DND-41 (cell line): ENCODE measurements around the gene SH3GLB2.

Experiments
- ATAC-seq: fragments of 200-7000 bp; cut with Tn5 transposase; 3 replicates; pipeline ENCODE4 v1.9.1; 2021; ENCODE audit warnings: low read depth; ENCODE audit not compliant: insufficient read depth
- DNase-seq: peaks from one replicate; pipeline ENCODE4 v3.0.0-alpha.2; 2020
- H2AFZ ChIP-seq: 2 replicates; pipeline ENCODE4 v1.6.0; 2012; ENCODE audit warnings: low read depth, low read length
- H3K27ac ChIP-seq: 2 replicates; pipeline ENCODE4 v1.5.1; 2012; ENCODE audit warnings: low read length, inconsistent platforms
- H3K27me3 ChIP-seq: fragments of 200-600 bp; sonication (generic); 2 replicates; pipeline ENCODE4 v1.6.0; 2012; ENCODE audit warnings: low read length, mild to moderate bottlenecking, inconsistent platforms; ENCODE audit not compliant: insufficient read depth, poor library complexity
- H3K36me3 ChIP-seq: 2 replicates; pipeline ENCODE4 v1.5.1; 2012; ENCODE audit warnings: low read length, inconsistent platforms; ENCODE audit not compliant: insufficient read depth
- H3K4me1 ChIP-seq: 2 replicates; pipeline ENCODE4 v1.5.1; 2012; ENCODE audit warnings: mild to moderate bottlenecking, low read length; ENCODE audit not compliant: insufficient read depth
- H3K4me2 ChIP-seq: 2 replicates; pipeline ENCODE4 v1.6.0; 2012; ENCODE audit warnings: mild to moderate bottlenecking, moderate library complexity, low read length, inconsistent platforms; ENCODE audit not compliant: insufficient read depth
- H3K4me3 ChIP-seq, 2 experiments: fragments of 200-600 bp in 1 of 2; shearing (Covaris generic) in 1 of 2; 2 replicates each; pipeline ENCODE4 v1.5.1; 2012 to 2016; ENCODE audit warnings: inconsistent platforms in 2 of 2, low read length in 2 of 2, mild to moderate bottlenecking in 2 of 2, low read depth in 1 of 2, moderate library complexity in 1 of 2
- H3K79me2 ChIP-seq: 2 replicates; pipeline ENCODE4 v1.6.0; 2012; ENCODE audit warnings: low read length, inconsistent platforms; ENCODE audit not compliant: insufficient read depth
- H3K9ac ChIP-seq: 2 replicates; pipeline ENCODE4 v1.6.0; 2012; ENCODE audit warnings: low read depth, mild to moderate bottlenecking, inconsistent platforms, low read length, moderate library complexity
- H3K9me3 ChIP-seq: 2 replicates; pipeline ENCODE4 v1.5.1; 2012; ENCODE audit warnings: low read length, moderate library complexity, mild to moderate bottlenecking, inconsistent platforms; ENCODE audit not compliant: insufficient read depth, severe bottlenecking
- H4K20me1 ChIP-seq: 2 replicates; pipeline ENCODE4 v1.6.0; 2012; ENCODE audit warnings: low read length; ENCODE audit not compliant: insufficient read depth
- CTCF ChIP-seq: IDR thresholded peaks from 2 replicates; pipeline ENCODE4 v1.5.1; 2012; ENCODE audit warnings: borderline replicate concordance, low read length, moderate library complexity, mild to moderate bottlenecking; ENCODE audit not compliant: poor library complexity, severe bottlenecking; ENCODE audit errors: extremely low read depth
- EZH2 ChIP-seq: IDR thresholded peaks from 3 replicates; pipeline ENCODE4 v1.6.1; 2012; ENCODE audit warnings: borderline replicate concordance, low read depth, mild to moderate bottlenecking, moderate library complexity, low read length, inconsistent platforms; ENCODE audit not compliant: severe bottlenecking

Gene SH3GLB2

GRCh38 chr9:129012893-129013448 is 15.2 kb downstream of the SH3GLB2 start:
- H4K20me1 ChIP-seq = peaks cover 4% of the 10 kb centered on the region; the same call in 1 of the 2 replicates
- H3K27ac ChIP-seq = no peak overlapping the region

DNA sequence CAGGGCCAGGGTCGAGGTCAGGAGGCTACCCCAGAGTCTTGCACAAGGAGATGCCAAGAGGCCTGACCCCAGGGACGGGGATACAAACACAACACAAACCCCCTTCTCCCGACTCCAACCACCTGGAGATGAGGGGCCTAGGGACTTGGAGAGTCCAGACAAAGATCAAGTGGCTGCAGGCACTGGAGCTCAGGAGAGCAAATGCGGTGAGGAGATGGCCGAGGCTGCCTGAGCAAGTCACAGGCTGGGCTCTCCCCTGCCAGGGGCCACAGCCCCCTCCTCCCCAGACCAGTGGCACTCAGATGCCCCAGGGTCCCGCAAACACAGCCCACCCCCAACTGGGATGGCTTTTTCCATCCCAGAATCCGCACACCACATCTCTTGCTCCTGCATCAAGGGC is 15.8 kb downstream of the SH3GLB2 start:
- no peak overlapping the region for H3K9ac ChIP-seq

More at GRCh38 chr9:129012893-129013448, 15.2 kb downstream of the SH3GLB2 start:
- H3K4me1 ChIP-seq = no peaks in the 10 kb centered on the region
- H3K79me2 ChIP-seq = no peaks in the 10 kb centered on the region
- DNase-seq (no peak), ATAC-seq (no peak)
- no peak for TF ChIP-seq CTCF
- TF ChIP-seq EZH2 = no peak
- H3K9me3 ChIP-seq = no peaks in the 10 kb centered on the region
- H3K36me3 ChIP-seq = peaks cover 66% of the 10 kb centered on the region
- no peak overlapping the region for H3K4me2 ChIP-seq
- no peak overlapping the region for H2AFZ ChIP-seq
- no peak overlapping the region for H3K9ac ChIP-seq
- H3K27me3 ChIP-seq = no peaks in the 10 kb centered on the region
- no peak overlapping the region for H3K4me3 ChIP-seq

GRCh38 chr9:129011761-129012181 is 16.4 kb downstream of the SH3GLB2 start:
- H3K4me1 ChIP-seq = no peaks in the 10 kb centered on the region
- no peaks in the 10 kb centered on the region for H3K9me3 ChIP-seq
- DNase-seq (no peak), ATAC-seq (no peak)
- no peak overlapping the region for H2AFZ ChIP-seq
- no peak overlapping the region for H3K9ac ChIP-seq
- TF ChIP-seq EZH2 (no peak), CTCF (no peak)
- H3K4me2 ChIP-seq = no peak overlapping the region
- H4K20me1 ChIP-seq = peaks cover 4% of the 10 kb centered on the region; the same call in 1 of the 2 replicates
- peaks cover 76% of the 10 kb centered on the region for H3K36me3 ChIP-seq
- no peak overlapping the region for H3K27ac ChIP-seq
- no peaks in the 10 kb centered on the region for H3K79me2 ChIP-seq
- no peaks in the 10 kb centered on the region for H3K27me3 ChIP-seq
- H3K4me3 ChIP-seq = no peak overlapping the region

More for the DNA sequence above, 15.8 kb downstream of the SH3GLB2 start:
- DNase-seq = no peak
- TF ChIP-seq EZH2 (no peak), CTCF (no peak)
- no peak for ATAC-seq
- H3K79me2 ChIP-seq = no peaks in the 10 kb centered on the region
- H3K4me2 ChIP-seq = no peak overlapping the region
- H3K4me1 ChIP-seq = no peaks in the 10 kb centered on the region
- no peaks in the 10 kb centered on the region for H3K9me3 ChIP-seq
- H3K27me3 ChIP-seq = no peaks in the 10 kb centered on the region
- H4K20me1 ChIP-seq = peaks cover 4% of the 10 kb centered on the region; the same call in 1 of the 2 replicates
- H3K4me3 ChIP-seq = no peak overlapping the region
- no peak overlapping the region for H2AFZ ChIP-seq
- H3K27ac ChIP-seq = no peak overlapping the region
- peaks cover 72% of the 10 kb centered on the region for H3K36me3 ChIP-seq

DNA sequence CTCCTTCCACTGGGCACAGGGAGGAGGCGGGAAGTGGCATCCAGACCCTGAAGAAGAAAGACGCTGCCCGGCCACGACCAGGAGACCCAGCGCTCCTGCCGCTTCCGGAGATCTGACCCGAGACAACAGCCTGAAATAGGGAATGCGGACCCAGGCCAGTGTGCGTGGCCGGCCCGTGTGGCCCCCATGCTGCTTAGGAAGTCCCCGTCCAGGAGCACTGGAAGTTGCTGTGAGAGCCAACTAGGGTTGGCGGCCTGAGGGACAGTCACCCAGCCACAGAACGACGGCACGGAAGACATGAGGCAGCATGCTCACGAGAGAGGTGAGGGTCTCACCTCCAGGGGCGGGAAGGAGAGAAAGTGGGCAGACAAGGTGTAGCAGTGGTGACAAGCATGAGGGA is 17.0 kb downstream of the SH3GLB2 start:
- H3K4me3 ChIP-seq = no peak overlapping the region
- no peak for ATAC-seq
- no peaks in the 10 kb centered on the region for H3K9me3 ChIP-seq
- H3K27me3 ChIP-seq = no peaks in the 10 kb centered on the region
- H3K4me2 ChIP-seq = no peak overlapping the region
- peaks cover 4% of the 10 kb centered on the region; the same call in 1 of the 2 replicates for H4K20me1 ChIP-seq
- H3K79me2 ChIP-seq = no peaks in the 10 kb centered on the region
- no peaks in the 10 kb centered on the region for H3K4me1 ChIP-seq
- no peak overlapping the region for H3K27ac ChIP-seq
- DNase-seq = no peak
- peaks cover 82% of the 10 kb centered on the region for H3K36me3 ChIP-seq
- no peak for TF ChIP-seq CTCF
- TF ChIP-seq EZH2 = no peak
- H3K9ac ChIP-seq = no peak overlapping the region
- no peak overlapping the region for H2AFZ ChIP-seq
